AML-193 (cell line): Measurements from ENCODE around the gene CD151.

Experiments used
- DNase-seq, 2 experiments: peaks; one replicate each; lab custom pipeline; 2025; lab: John Stamatoyannopoulos, UW

CD151 gene

DNA sequence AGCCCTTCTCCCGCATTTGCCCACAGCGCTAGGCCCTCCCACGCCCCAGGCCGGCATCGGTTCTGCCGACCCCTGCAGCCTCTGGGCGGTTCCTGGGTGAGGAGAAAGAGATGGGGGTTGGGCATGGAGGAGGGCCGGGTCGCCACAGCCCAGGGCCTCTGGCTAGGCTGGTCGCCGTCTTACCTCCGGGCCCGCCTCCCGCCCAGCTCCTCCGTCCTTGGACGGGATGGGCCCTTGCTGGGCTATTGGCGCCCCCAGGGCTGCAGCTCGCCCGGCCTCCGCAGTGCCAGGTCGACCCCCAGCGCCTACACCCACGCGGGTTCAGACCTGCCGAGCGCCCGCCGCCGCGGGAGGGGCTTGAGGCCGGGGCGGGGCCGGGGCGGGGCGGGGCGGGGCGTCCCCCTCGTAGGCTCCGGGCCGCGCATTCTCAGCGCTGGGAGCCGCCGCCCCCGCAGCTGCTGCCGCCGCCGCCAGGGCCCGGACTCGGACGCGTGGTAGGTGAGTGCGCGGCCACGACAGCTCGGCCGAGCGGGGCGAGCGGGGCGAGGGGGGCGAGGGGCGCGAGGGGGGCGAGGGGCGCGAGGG, at the start of gene CD151:
CD151 (plus strand) TSS at position 424 of the 585 bp plus-strand sequence. CDS start 3,118 bp downstream, outside the sequence.
- peak; percentile 24 to 31 for DNase-seq

DNA sequence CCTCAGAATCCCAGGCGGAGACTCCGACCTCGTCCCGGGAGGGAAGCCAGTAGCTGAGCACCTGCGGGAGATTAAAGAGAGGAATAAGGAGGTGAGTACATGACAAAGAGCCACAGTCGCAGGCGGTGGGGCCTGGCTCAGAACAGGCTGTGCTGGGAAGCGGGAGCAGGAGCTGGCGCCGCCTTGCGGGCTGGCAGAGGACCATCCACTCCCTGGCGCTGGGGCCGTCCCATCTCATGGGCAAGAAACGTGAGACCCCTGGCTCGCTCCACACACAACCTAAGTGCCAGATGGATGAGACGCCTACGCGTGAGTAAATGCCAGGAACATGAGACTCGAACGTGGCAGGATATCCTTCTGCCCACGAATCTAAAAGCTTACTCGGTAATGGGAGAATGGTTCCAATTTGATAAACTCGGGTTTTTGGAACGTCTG, 49.2 kb upstream of the CD151 start:
- DNase-seq: no peak

DNA sequence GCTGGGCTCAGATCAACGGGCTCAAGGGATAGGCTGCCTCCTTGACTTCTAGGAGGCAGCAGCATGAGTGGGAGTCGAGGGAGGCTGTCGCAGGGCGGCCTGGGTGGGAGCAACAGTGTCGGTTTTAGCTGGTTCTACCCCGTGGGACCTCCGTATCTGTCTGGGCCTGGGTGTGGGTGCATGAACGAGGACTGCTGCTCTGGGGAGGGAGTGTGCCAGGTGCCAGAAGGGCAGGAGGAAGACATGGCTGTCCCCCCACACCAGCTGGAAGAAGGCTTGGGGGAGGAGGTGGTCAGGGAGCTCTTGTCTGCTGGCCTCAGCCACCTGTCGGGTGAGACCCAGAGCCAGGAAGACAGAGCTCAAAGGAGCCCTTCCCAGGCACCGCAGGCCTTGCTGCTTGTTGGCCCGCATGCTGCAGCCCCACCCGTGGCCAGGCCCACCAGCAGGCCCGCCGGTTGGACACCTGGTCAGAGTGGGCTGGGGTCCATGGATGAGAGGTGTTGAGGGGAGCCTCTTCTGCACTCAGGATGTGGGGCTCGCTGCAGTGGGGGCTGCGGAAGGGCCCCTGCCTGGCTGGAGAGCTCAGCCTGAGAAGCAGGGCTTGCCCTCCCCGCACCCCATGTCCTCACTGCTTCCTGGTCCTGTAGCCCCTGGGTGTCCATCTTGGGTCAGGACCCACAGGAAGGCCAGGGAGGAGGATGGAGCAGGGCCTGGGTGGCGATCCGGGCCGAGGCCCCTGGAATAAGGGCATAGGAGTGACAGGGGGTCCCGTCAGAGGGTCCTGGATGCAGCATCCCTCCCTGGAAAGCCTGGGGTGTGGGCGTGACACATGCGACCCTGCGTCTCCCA, 46.3 kb upstream of the CD151 start:
- DNase-seq: no peak

DNA sequence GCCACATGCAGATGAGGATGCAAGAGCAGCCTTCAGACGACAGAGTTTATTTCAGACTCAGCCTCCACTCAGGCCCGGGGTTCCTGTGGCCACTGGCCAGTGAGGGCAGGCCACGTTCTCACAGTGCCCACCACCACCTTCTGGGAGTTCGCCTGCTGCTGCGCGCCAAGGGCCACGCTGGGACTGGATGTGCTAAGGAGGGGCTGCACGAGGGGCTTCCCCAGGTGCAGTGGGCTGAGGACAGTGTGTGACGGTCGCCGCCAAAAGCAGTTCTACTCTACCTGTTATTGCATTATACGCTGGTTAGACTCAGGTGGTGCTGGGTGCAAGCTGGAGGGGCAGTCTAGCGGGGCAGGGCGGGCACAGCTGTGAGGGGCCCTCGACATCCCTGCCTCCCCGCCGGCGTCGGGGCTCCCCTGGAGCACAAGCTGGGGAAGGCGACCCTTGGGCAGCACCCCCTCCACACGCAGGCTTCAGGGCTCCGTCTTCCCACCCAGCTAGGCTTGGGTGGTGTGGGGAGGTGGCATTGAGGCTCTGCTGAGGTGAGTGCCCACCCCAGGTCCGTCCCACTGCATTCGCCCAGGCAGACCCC, 45.6 kb upstream of the CD151 start:
- DNase-seq: no peak

DNA sequence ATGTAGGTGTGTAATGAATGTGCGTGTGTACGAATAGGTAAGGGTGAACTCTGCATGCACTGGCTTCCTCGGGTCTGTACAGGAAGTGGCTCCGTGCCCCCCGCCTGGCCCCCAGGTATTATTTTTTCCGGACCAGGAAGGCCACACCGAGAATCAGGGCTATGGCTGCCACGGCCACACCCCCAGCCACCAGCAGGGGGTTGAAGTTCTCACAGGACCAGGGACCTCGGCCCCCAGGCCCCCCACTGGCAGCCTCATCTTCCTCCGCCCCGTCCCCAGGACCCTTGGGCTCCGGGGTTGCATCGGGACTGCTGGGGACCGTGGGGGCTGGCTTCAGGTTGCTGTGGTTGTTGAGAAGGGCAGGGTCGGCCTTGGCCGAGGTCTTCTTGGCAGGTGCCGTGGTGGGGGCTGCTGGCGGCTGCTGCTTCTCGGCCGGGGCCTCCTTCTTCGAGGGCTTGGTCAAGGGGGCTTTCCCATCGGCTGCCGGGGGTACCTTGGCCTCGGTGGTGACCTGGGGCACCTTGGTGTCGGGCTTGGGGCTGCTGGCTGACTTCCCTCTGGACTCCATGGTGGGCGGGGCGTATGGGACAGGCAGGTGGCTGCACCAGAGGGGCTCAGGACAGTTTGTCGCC, 44.6 kb upstream of the CD151 start:
- DNase-seq: no peak

DNA sequence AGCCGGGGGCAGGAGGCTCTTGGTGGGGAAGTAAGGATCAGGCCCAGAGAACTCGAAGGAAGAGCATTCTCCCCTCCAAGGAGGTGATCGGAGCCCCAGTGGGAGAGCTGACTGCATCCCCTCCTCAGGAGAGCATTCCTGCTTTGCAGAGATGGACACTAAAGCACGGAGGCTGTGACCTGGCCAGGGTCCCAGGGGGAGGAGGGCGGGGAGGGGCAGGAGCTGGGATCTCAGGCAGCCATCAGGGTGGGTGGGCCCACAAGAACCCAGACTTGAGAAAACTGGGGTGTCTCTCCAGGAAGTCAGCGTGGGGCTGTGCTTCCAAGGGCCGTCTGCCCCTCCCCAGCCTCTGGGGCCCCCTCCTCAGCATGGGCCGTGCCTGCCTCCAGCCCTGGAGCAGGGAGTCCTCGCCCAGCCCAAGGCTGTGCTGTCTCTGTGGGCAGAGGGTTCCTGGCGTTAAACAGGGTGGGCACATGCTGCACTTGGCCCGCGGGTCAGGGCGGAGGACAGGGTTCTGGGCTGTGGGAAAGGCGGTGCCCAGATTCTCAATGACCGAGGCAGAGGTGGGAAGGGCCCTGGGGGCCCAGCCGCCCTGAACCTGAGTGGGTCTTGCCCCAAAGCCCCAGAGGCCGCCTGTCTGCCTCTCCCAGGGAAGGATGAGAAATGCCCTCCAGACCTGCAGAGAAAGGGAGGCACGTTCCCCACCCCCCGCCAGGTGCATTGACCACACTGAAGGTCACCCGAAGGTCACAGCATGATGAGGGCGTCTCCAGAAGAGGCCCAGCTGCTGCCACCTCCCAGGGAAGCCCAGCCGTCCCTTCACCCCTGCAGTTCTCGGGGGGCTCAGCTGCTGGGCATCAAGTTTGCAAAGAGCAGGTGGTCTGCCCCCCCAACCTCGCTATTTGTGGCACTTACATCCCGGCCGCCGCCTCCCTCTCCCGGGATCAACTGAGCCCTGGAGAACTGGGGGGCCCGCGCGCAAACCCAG, 43.5 kb upstream of the CD151 start:
- no peak for DNase-seq

DNA sequence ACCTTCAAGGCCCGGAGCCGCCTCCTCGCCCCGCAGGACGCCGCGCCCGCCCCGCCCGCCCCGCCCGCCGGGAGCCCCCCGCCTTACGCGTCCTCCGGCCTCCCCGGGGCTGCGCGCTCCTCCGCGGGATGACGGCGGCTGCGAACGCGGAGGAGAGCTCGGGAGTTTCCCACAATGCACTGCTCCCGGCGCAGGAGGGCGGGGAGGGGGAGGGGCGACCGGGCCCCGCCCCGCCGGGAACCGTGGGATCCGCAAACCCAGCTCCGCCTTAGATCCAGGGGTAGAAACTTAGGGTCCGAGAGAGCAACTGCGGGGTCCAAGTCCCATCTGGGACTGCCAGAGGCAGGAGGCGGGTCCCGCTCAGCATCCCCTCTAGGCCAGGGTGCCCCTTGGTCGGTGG, 42.8 kb upstream of the CD151 start, which contains the start of gene CEND1:
CEND1 (minus strand) TSS at position 148 of the 400 bp plus-strand sequence. CDS start 1,514 bp downstream, outside the sequence.
- DNase-seq: no peak

DNA sequence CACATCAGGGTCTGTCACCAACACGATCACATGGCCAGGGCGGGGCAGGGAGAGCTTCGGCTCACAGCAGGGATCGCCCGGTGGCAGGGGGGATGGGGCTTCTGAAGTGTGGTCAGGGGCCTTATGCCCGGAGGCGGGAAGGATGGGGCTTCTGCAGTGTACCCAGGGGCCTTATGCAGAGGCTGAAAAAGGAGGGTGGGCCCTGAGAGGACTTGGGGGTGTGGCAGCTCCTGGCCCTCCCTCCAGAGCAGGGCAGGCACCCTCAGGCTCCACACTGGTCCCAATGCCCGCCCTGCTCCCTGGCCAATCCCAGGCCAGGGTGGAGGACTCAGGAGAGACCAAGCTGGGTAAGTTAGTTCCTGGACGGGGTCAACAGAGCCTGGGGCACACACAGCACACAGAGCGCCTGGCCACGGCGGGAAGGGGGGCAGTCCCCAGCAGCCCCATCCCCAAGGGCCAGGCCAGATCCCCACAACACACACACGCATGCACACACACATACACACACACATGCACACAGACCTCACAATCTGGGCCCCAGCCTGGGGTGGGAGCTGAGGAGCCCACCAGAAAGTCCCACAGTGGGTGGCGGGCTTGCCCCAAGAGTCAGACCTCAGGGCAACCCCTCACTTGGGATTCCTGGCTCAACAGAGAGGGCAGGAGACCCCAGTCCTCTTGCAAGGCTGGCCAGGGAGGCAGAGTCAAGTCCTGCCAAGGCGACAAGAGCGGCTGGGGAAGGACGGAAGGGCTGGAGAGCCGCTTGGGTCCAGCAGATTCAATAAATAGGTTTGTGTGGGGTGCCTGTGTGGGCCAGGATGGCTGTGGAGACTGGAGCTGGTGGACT, 41.8 kb upstream of the CD151 start:
- no peak for DNase-seq

DNA sequence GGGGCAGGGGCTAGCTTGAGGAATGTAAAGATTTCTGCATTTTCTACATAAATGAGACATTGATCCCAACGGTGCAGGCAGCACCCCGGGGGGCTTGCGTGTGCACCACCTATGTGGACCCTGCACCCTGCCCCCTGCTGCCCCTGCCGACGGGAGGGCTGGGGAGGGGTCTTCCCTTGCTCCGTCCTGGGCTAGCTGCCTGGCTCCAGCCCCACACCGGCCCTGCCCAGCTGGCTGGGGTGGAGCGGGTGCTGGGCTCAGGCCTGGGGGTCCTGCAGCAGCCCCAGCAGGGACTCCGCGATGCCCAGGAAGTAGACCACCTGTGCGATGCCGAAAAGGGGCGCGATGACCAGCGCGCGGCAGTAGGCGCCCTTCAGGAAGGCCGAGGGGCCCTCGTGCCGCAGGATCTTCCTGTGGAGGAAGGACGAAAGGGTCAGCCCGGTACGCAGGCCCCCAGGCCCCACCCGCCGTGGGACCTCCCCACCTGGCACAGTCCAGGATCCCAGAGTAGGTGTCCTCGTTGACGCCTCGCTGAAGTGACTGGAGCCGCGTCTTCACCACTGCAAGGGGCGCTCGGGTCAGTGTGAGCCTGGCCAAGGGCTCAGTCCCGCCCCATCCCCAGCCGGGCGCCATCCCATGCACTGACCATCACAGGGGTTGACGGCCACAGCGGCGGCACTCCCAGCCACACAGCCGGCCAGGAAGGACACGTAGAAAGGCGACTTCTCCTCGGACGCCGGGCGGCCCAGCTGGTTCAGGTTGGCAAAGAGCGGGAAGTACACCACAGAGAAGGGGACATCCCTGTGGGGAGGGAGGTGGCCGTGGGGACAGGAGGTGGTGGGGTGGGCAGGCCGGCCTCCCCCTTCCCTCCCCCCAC, 40.9 kb upstream of the CD151 start:
- DNase-seq: no peak

DNA sequence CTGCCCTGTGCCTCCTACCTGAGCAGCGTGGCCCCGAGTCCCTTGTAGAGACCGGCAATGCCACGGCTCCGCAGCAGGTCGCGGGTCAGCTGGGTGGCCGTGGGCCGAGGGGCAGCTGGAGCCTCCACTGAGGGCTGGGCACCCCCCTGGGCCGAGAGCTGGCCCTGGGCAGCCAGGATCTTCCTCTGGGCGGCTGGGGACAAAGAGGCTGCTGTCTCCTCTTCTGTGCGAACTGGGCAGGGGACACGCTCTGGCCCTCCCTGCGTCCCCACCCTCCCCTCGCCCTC, 40.3 kb upstream of the CD151 start:
- no peak for DNase-seq

DNA sequence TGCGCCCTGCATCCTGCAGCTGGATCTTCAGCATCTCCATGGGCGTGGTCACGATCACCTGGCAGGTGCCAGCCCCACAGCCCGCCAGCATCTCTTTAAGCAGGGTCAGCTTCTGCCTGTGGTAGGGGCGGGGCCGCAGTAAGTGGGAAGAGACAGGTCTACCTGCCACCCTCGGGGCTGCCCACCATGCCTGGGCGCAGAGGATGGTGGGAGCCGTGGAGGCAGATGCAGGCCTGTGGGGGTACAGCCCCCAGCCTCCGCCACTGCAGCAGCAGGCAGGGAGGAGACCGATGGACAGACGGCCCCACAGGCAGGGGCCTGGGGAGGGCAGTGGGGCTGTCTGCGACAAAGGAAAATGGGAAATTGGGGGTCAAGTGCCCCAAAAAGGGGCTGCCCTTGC, 39.9 kb upstream of the CD151 start:
- DNase-seq: no peak

DNA sequence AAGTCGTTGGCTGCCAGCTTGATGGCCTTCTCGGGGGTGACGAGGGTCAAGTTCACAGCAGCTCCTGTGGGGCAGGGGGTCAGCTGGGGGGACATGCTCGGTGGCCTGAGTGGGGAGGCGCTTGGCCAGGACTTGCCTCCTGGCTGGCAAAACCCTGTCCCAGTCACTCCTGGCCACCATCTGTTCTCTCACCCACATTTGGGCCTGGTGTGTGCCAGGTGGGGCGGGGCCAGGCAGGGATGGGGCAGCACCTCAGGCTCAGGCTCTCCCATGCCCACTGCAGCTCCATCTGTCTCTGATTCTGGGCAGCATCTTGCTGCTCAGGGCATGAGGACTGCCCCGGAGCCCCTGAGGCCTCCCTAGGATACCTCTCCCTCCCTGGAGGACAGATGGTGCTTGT, 39.2 kb upstream of the CD151 start:
- no peak for DNase-seq

DNA sequence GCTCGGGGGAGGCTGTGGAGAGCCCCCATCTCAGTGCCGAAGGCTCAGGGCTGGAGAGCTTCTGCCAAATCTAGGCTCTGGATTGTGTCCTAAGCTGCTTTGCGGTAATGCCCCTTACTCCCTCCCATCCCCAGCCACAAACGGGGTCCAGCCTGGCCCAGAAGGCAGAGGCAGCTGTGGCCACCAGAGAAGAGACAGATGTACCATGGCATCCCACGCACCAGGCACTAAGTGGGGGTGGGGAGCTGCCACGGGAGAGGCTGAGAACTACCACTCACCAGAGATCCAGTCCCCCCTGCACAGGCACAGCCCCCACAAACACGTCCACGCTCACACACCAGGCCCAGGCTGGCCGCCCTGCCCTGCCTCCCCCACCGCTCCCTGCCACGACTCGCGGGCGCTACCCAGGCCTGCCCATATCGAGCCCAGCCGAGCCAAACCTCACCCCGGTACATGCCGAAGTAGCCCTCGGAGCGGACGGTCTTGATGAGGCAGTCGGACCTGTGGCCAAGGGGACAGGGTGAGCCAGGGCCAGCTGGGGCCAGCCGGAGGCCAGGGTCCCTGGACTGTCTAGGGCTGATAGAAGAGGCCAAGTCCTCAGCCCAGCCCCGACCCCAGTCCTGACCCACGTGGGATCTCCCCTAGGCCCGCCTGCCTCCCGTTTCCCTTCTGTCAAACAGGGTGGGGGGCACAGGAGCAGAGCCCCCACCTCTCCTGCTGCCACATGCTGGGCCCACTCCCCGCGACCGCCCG, 38.6 kb upstream of the CD151 start:
- DNase-seq: no peak

DNA sequence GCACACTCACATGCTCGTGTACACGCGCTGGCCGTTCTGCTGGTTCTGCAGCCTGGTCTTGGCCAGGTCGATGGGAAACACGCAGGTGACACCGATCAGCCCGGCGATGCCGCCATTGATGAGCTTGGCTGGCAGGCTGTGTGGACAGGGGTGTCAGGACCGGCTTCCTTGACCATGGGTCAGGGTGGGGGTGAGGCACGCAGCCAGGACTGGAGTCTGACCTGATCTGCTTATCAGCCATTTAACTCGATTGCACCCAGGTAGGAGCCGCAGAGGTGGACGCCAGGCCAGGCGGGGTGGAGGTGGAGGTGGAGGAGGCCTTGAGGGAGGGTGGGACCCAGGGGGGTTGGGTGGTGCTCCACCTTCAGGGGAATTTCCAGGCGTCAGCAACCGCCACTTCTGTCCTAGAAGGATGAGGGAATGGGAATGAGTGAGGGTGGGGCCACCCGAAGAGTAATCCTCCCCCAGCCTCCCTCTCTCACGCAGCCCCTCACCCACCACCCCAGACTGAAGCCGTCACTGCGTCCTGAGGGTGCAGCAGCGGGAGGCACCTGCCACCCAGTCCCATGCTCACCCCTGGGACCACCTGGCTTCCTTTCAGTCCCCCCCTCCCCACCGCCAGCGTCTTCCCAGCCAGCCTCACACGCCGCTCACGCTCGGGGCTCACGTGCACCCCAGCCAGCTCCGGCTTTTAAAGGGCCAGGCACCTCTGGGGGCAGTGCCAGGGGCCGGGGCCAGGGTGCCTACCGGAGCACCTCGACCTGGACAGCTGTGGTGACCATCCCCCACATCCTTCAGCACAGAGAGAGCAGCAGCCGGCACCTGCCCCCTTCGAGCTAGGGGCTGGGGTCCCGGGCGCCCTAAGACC, 37.8 kb upstream of the CD151 start:
- no peak for DNase-seq

DNA sequence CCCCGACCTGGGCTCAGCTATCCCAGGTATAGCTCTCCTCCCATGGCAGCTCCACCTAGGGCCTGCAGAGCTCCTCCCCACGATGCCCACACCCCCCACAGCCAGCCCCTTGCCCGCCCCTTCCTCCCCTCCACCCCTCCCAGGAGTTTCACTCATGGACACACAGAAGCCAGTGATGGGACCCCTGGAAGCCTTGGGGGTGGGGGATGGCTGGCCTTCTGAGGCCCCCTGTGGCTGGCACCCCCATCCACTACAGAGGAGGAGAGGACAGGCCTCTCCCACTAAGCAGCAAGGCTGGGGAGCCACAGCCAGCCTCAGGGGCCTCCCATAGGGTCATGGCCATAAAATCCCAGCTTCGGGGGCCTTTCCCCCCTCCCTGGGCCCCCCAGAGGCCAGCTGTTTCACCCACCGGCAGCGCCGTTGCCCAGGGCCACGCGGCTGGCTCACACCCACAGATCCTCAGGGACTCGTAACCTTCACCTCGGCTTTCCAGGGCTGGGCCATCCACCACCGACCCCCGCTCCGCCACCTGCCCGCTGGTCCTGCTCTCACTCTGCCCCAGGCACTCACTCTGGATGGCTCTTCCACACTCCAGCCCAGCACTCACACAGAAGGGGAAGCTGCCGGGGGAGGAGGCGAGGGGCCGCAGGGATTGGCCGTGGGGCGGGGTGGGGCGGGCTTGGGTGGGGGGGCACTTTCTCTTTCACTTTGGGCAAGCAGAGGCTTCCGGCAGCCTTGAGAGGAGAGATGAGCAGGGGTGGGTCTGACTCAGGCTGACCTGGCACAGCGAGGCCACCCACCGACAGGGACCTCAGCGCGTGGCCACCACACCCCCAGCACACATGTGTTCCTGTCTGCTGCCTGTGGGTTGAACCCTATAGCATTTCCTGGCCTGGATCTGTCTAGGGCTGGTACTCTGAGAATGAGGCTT, 36.9 kb upstream of the CD151 start:
- DNase-seq: peak; percentile 76 to 77

DNA sequence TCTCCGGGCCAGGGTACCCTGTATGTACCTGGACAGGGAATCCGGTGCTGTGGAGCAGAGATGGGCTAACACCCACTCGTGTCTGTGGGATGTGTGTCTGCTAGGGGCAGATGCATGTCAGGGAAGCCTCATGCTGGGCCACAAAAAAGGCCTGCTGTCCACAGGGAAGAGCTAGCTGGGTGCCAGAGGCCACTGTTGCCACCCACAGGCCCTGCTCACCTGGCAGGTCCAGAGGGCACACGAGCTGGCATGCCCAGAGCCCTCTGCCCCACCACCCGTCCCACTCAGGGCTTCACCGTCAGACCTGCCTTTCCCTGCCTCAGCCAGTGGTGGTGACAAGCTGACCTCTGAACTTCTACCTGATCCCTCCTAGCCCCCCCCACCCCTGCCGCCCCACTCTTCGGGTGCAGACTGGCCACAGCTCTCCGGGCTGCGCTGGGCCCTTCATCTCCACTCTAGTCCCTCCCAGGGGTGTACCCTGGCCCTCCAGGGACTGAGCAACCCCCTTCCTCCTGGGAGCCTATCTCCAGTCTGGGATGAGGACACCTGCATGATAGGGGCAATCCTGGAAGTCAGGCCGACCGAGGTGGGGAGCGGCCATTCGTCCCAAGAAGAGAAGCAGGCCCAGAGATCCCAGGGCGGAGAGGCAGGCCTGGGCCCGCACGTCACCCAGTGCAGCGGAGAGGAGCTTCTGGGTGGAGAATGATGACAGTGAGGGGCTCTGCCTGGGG, 36.0 kb upstream of the CD151 start:
- DNase-seq: no peak
